ENCODE data around the gene SKIC2. TPM values are rescaled to one million over a fixed set of nuclear protein-coding genes. Genes with fewer than 3 reads are reported as not detected.
"Not testable (repeated sequence)": the region's sequence is repeated elsewhere in the genome, so short reads cannot be mapped to it uniquely, and the experiment has no call there.

SKIC2 gene
- total RNA-seq, 1 experiment from 2014 or later: 81.8 TPM

GRCh38 chr6:31971993-31972708 is 13.2 kb downstream of the SKIC2 start, which contains the start of gene DXO (continued):
- TF ChIP-seq AR (CRISPR knock-in tag; IDR thresholded peaks at IDR 0.05) (no peak), PRRX2 (CRISPR knock-in tag; IDR thresholded peaks at IDR 0.05) (peak; percentile 36; the same call in 1 of the 2 replicates), ESRRA (CRISPR knock-in tag; IDR thresholded peaks at IDR 0.05; ENCODE audit: borderline replicate concordance) (no peak), CREB1 (CRISPR knock-in tag; IDR thresholded peaks at IDR 0.05) (peak; percentile 89; the same call in 1 of the 2 replicates), OVOL2 (CRISPR knock-in tag; IDR thresholded peaks at IDR 0.05; ENCODE audit: borderline replicate concordance) (no peak), ATF3 (CRISPR knock-in tag; conservative IDR thresholded peaks at IDR 0.05) (peak; percentile 83; the same call in 1 of the 2 replicates), ETV6 (CRISPR knock-in tag; IDR thresholded peaks at IDR 0.05) (peak; percentile 53; the same call in 1 of the 2 replicates)

- Mint-ChIP-seq H3K4me3 (peak overlapping the region; percentile 84), H3K9me3 (peaks cover 11% of the 10 kb centered on the region), H3K27me3 (ENCODE audit: low read depth) (no peaks in the 10 kb centered on the region), H3K4me1 (peaks cover 12% of the 10 kb centered on the region), H3K27ac (peak overlapping the region; percentile 99), H3K36me3 (peaks cover 31% of the 10 kb centered on the region)
- TF ChIP-seq ARID4B (CRISPR knock-in tag; IDR thresholded peaks at IDR 0.05; ENCODE audit: borderline replicate concordance) (0 out of 2 replicates have a peak, but pooled peaks have one; percentile 58), ZNF423 (CRISPR knock-in tag; IDR thresholded peaks at IDR 0.05) (no peak)
- ATAC-seq (no peak), DNase-seq (ENCODE audit: low spot score) (no peak)
- ChIA-PET CTCF (interaction anchor here (1.3 to 4.1 kb wide), 3 partner anchors 14 to 124 kb away, joined by 3 to 14 read pairs (median 8); partner anchors contain the start of genes NELFE and SKIC2), POLR2A (interaction anchor here (0.9 to 2.5 kb wide), 3 partner anchors 14 to 166 kb away, joined by 3 to 13 read pairs (median 6); partner anchors contain the start of genes HSPA1B, LSM2, NELFE and SKIC2)
Measured at GRCh38 chr6:31972709-31973350, 13.9 kb downstream of the SKIC2 start.

- H3K4me3 Mint-ChIP-seq; DNase-seq (ENCODE audit: low spot score); CTCF ChIA-PET; POLR2A ChIA-PET; H3K27ac Mint-ChIP-seq; ATAC-seq; H3K27me3 Mint-ChIP-seq (ENCODE audit: low read depth): not testable (repeated sequence)
- Mint-ChIP-seq H3K36me3 (peaks cover 17% of the 10 kb centered on the region), H3K4me1 (peaks cover 12% of the 10 kb centered on the region), H3K9me3 (peaks cover 11% of the 10 kb centered on the region)
Measured at GRCh38 chr6:31976065-31976464, 17.1 kb downstream of the SKIC2 start.
